HepG2 (cell line): ENCODE data around the gene AREL1. TPM values are rescaled to one million over a fixed set of nuclear protein-coding genes. Genes with fewer than 3 reads are reported as not detected.

Experiments used
- BRD4 ChIP-seq: sonication (generic); formaldehyde crosslinking; IDR thresholded peaks from 2 replicates; pipeline ENCODE4 v1.4.0; 2020; ENCODE audit warnings: missing genetic modification reagents
- CENPX ChIP-seq: sonication (generic); formaldehyde crosslinking; IDR thresholded peaks from 2 replicates; pipeline ENCODE4 v1.9.0; 2021; ENCODE audit warnings: mild to moderate bottlenecking, missing genetic modification reagents, moderate library complexity
- CREB1 ChIP-seq, 2 experiments: fragments of 450-650 bp in 1 of 2; IDR thresholded peaks; 2 replicates each; pipeline ENCODE4 v1.6.1; 2016 to 2017; ENCODE audit warnings: control low read depth in 1 of 2, mild to moderate bottlenecking in 1 of 2, missing compliant biosample characterization in 1 of 2, missing genetic modification characterization in 1 of 2
- DNMT1 ChIP-seq: sonication (generic); formaldehyde crosslinking; IDR thresholded peaks from 2 replicates; pipeline ENCODE4 v1.5.1; 2020; ENCODE audit warnings: mild to moderate bottlenecking, missing genetic modification reagents
- ELF3 ChIP-seq: IDR thresholded peaks from 2 replicates; pipeline ENCODE4 v1.6.1; 2016; ENCODE audit warnings: missing genetic modification reagents, missing compliant biosample characterization
- FOXA3 ChIP-seq: IDR thresholded peaks from 2 replicates; pipeline ENCODE4 v1.6.1; 2016; ENCODE audit warnings: missing genetic modification reagents, missing compliant biosample characterization
- KLF12 ChIP-seq: sonication (generic); formaldehyde crosslinking; IDR thresholded peaks from 2 replicates; pipeline ENCODE4 v1.4.0; 2020; ENCODE audit warnings: missing genetic modification reagents, borderline replicate concordance
- MIER3 ChIP-seq: IDR thresholded peaks from 2 replicates; pipeline ENCODE4 v1.6.1; 2016; ENCODE audit warnings: missing compliant biosample characterization, borderline replicate concordance
- MTF2 ChIP-seq: sonication (generic); formaldehyde crosslinking; IDR thresholded peaks from 2 replicates; pipeline ENCODE4 v1.5.0; 2020; ENCODE audit warnings: missing genetic modification reagents, borderline replicate concordance
- NR1H2 ChIP-seq: sonication (generic); formaldehyde crosslinking; IDR thresholded peaks from 2 replicates; pipeline ENCODE4 v1.8.1; 2022; ENCODE audit warnings: low read depth, missing genetic modification reagents, borderline replicate concordance
- POGZ ChIP-seq: sonication (generic); formaldehyde crosslinking; IDR thresholded peaks from 2 replicates; pipeline ENCODE4 v1.4.0; 2020; ENCODE audit warnings: mild to moderate bottlenecking, missing genetic modification reagents
- POLR2A ChIP-seq, 2 experiments: IDR thresholded peaks; 2 replicates each; pipeline ENCODE4 v1.6.1; 2011; ENCODE audit warnings: low read depth in 2 of 2, low read length in 2 of 2, mild to moderate bottlenecking in 1 of 2, moderate library complexity in 1 of 2; ENCODE audit not compliant: insufficient read depth in 1 of 2
- PTBP1 ChIP-seq: fragments of 200-400 bp; formaldehyde crosslinking; IDR thresholded peaks from 2 replicates; pipeline ENCODE4 v1.6.1; 2018; ENCODE audit warnings: low read length, low read depth; ENCODE audit not compliant: poor library complexity, severe bottlenecking
- RARG ChIP-seq: sonication (generic); formaldehyde crosslinking; IDR thresholded peaks from 2 replicates; pipeline ENCODE4 v1.4.0; 2020; ENCODE audit warnings: low read depth, mild to moderate bottlenecking, missing genetic modification reagents
- ZFP82 ChIP-seq: sonication (generic); formaldehyde crosslinking; IDR thresholded peaks from 2 replicates; pipeline ENCODE4 v1.5.1; 2020; ENCODE audit warnings: mild to moderate bottlenecking, missing genetic modification reagents, borderline replicate concordance
- ZNF614 ChIP-seq: IDR thresholded peaks from 2 replicates; pipeline ENCODE4 v1.6.1; 2018; ENCODE audit warnings: missing biosample characterization, missing genetic modification reagents, inconsistent platforms, borderline replicate concordance
- ZNF644 ChIP-seq: IDR thresholded peaks from 2 replicates; pipeline ENCODE4 v1.6.1; 2016; ENCODE audit warnings: low read depth
- polyA plus RNA-seq, 8 experiments: library from polyadenylated mRNA; depleted of rRNA in 3 of 8; stranded (reverse) in 7 of 8; unstranded in 1 of 8; fragments of >200 nt; fragmentation: Illumina TruSeq in 4 of 8; extraction: Trizol in 4 of 8; gene quantifications; 2 replicates each; pipeline versions ENCODE4 v1.2.1 to v1.2.3, GENCODE V29; 2011 to 2016; ENCODE audit warnings: low read depth in 4 of 8, missing spikeins in 1 of 8, mixed read lengths in 1 of 8; ENCODE audit not compliant: insufficient read depth in 1 of 8
- total RNA-seq, 5 experiments: library from RNA; depleted of rRNA; stranded (reverse); fragments of >200 nt; fragmentation: Illumina TruSeq; extraction: Trizol; gene quantifications; 2 replicates each; pipeline ENCODE4 v1.2.3, GENCODE V29; 2016; ENCODE audit warnings: low read depth in 1 of 5
- TF ChIP-seq, protein P1 (sequence below): sonication (generic); formaldehyde crosslinking; conservative IDR thresholded peaks from 2 replicates; pipeline ENCODE4 v1.8.1; 2023; ENCODE audit warnings: missing genetic modification reagents
- TF ChIP-seq, protein P2 (sequence below): sonication (generic); formaldehyde crosslinking; conservative IDR thresholded peaks from 2 replicates; pipeline ENCODE4 v1.4.0; 2020; ENCODE audit warnings: missing genetic modification reagents
- TF ChIP-seq, protein P3 (sequence below): sonication (generic); formaldehyde crosslinking; IDR thresholded peaks from 2 replicates; pipeline ENCODE4 v1.5.1; 2020; ENCODE audit warnings: missing genetic modification reagents, mild to moderate bottlenecking, borderline replicate concordance
- TF ChIP-seq, protein P4 (sequence below): sonication (generic); formaldehyde crosslinking; IDR thresholded peaks from 2 replicates; pipeline ENCODE4 v1.5.0; 2020; ENCODE audit warnings: mild to moderate bottlenecking, missing genetic modification reagents
- TF ChIP-seq, protein P5 (sequence below): sonication (generic); formaldehyde crosslinking; IDR thresholded peaks from 2 replicates; pipeline ENCODE4 v1.4.0; 2020; ENCODE audit warnings: missing genetic modification reagents

The AREL1 gene
- total and polyA plus RNA-seq, 2 of the 13 experiments (the other 11 are each of a cell fraction or from before 2014, with no cell fraction given) = 21.3 to 25.4 TPM

DNA sequence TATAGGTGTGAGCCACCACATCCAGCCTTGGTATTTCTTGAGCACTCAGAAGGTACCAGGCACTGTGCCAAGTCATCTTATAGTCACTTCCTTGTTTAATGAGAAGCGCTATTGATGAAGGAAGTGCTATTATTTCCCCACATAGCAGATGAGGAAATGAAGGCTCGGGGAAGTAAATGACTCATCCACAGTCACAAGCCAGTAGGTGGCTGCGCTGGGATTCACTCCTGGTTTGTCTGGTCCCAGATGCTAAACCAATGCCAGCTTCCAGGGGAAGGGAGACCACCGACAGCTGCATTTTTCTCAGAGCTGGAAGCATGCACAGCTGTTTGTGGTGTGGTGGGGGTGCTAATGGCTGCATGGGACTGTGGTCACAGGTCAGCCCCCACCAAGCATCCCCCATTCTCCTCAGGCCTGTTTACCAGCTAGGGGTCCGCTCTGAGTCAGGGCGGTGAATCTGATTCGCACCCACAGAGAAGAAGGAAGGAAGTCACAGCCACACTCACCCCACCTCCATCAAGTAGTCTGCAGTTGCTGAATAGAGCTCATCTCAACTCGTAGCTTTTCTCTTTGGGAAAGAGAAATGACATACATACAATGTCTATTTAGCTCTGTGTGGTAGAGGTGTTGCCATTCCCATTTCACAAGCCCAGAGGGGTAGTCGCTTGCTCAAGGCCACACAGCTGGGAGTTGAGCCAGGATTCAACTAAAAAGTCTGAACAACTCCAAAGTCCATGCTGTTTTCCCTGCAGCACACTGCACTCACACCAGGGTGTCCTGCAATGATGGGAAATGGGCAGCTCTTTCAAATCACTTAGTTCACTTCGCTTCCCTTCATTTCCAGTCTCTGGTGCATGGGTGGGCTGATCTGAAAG is 94.6 kb downstream of the AREL1 start (continued):
- TF ChIP-seq, protein P1, sequence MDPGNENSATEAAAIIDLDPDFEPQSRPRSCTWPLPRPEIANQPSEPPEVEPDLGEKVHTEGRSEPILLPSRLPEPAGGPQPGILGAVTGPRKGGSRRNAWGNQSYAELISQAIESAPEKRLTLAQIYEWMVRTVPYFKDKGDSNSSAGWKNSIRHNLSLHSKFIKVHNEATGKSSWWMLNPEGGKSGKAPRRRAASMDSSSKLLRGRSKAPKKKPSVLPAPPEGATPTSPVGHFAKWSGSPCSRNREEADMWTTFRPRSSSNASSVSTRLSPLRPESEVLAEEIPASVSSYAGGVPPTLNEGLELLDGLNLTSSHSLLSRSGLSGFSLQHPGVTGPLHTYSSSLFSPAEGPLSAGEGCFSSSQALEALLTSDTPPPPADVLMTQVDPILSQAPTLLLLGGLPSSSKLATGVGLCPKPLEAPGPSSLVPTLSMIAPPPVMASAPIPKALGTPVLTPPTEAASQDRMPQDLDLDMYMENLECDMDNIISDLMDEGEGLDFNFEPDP (CRISPR knock-in tag) = no peak
- TF ChIP-seq KLF12 (CRISPR knock-in tag) = no peak
- TF ChIP-seq RARG (CRISPR knock-in tag) = no peak
- TF ChIP-seq MTF2 (CRISPR knock-in tag) = no peak
- no peak for TF ChIP-seq POGZ (CRISPR knock-in tag)
- no peak for TF ChIP-seq PTBP1
- TF ChIP-seq, protein P2, sequence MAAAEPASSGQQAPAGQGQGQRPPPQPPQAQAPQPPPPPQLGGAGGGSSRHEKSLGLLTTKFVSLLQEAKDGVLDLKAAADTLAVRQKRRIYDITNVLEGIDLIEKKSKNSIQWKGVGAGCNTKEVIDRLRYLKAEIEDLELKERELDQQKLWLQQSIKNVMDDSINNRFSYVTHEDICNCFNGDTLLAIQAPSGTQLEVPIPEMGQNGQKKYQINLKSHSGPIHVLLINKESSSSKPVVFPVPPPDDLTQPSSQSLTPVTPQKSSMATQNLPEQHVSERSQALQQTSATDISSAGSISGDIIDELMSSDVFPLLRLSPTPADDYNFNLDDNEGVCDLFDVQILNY = no peak
- no peak for TF ChIP-seq MIER3 (CRISPR knock-in tag)
- no peak for TF ChIP-seq ZNF614 (CRISPR knock-in tag)
- no peak for TF ChIP-seq DNMT1
- peak; percentile 85 for TF ChIP-seq ZNF644 (CRISPR knock-in tag)
- peak in 1 of 2 experiments; percentile 47; a peak in 1 of 4 replicates for TF ChIP-seq POLR2A (IDR thresholded peaks at IDR 0.05; ENCODE audit: insufficient read depth in 1 of 2, low read depth in 2 of 2, low read length in 2 of 2)
- TF ChIP-seq ELF3 (CRISPR knock-in tag) = peak; percentile 54; the same call in 1 of the 2 replicates
- TF ChIP-seq, protein P3, sequence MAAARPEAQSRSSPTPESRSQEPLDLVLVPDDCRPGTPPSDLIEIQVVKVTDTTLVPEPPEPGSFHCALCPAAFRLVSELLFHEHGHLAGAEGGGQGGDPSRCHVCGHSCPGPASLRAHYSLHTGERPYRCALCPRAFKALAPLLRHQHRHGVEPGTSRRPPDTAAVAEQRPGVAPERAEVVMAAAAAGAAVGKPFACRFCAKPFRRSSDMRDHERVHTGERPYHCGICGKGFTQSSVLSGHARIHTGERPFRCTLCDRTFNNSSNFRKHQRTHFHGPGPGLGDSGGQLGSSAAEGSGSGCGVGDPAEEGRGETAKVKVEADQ (CRISPR knock-in tag) = no peak
- TF ChIP-seq, protein P4, sequence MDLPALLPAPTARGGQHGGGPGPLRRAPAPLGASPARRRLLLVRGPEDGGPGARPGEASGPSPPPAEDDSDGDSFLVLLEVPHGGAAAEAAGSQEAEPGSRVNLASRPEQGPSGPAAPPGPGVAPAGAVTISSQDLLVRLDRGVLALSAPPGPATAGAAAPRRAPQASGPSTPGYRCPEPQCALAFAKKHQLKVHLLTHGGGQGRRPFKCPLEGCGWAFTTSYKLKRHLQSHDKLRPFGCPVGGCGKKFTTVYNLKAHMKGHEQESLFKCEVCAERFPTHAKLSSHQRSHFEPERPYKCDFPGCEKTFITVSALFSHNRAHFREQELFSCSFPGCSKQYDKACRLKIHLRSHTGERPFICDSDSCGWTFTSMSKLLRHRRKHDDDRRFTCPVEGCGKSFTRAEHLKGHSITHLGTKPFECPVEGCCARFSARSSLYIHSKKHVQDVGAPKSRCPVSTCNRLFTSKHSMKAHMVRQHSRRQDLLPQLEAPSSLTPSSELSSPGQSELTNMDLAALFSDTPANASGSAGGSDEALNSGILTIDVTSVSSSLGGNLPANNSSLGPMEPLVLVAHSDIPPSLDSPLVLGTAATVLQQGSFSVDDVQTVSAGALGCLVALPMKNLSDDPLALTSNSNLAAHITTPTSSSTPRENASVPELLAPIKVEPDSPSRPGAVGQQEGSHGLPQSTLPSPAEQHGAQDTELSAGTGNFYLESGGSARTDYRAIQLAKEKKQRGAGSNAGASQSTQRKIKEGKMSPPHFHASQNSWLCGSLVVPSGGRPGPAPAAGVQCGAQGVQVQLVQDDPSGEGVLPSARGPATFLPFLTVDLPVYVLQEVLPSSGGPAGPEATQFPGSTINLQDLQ (CRISPR knock-in tag) = no peak
- no peak for TF ChIP-seq CREB1 (IDR thresholded peaks at IDR 0.05)
- no peak for TF ChIP-seq CREB1 (CRISPR knock-in tag; IDR thresholded peaks at IDR 0.05)
- TF ChIP-seq, protein P5, sequence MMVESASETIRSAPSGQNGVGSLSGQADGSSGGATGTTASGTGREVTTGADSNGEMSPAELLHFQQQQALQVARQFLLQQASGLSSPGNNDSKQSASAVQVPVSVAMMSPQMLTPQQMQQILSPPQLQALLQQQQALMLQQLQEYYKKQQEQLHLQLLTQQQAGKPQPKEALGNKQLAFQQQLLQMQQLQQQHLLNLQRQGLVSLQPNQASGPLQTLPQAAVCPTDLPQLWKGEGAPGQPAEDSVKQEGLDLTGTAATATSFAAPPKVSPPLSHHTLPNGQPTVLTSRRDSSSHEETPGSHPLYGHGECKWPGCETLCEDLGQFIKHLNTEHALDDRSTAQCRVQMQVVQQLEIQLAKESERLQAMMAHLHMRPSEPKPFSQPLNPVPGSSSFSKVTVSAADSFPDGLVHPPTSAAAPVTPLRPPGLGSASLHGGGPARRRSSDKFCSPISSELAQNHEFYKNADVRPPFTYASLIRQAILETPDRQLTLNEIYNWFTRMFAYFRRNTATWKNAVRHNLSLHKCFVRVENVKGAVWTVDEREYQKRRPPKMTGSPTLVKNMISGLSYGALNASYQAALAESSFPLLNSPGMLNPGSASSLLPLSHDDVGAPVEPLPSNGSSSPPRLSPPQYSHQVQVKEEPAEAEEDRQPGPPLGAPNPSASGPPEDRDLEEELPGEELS (CRISPR knock-in tag) = peak; percentile 46
- no peak for TF ChIP-seq NR1H2 (CRISPR knock-in tag)
- TF ChIP-seq ZFP82 (CRISPR knock-in tag) = no peak
- no peak for TF ChIP-seq BRD4 (CRISPR knock-in tag)
- 0 out of 2 replicates have a peak, but pooled peaks have one; percentile 38 for TF ChIP-seq FOXA3 (CRISPR knock-in tag)
- no peak for TF ChIP-seq CENPX (CRISPR knock-in tag)
